ENCODE data around the gene ANGEL2.
"Not testable (repeated sequence)": the region's sequence is repeated elsewhere in the genome, so short reads cannot be mapped to it uniquely, and the experiment has no call there.

ANGEL2 gene, protein sequence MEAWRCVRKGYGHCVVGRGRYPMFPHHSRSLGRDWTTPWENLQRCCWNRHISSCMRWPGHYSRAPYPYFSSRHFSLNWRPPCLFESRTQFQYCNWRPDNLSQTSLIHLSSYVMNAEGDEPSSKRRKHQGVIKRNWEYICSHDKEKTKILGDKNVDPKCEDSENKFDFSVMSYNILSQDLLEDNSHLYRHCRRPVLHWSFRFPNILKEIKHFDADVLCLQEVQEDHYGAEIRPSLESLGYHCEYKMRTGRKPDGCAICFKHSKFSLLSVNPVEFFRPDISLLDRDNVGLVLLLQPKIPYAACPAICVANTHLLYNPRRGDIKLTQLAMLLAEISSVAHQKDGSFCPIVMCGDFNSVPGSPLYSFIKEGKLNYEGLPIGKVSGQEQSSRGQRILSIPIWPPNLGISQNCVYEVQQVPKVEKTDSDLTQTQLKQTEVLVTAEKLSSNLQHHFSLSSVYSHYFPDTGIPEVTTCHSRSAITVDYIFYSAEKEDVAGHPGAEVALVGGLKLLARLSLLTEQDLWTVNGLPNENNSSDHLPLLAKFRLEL

DNA sequence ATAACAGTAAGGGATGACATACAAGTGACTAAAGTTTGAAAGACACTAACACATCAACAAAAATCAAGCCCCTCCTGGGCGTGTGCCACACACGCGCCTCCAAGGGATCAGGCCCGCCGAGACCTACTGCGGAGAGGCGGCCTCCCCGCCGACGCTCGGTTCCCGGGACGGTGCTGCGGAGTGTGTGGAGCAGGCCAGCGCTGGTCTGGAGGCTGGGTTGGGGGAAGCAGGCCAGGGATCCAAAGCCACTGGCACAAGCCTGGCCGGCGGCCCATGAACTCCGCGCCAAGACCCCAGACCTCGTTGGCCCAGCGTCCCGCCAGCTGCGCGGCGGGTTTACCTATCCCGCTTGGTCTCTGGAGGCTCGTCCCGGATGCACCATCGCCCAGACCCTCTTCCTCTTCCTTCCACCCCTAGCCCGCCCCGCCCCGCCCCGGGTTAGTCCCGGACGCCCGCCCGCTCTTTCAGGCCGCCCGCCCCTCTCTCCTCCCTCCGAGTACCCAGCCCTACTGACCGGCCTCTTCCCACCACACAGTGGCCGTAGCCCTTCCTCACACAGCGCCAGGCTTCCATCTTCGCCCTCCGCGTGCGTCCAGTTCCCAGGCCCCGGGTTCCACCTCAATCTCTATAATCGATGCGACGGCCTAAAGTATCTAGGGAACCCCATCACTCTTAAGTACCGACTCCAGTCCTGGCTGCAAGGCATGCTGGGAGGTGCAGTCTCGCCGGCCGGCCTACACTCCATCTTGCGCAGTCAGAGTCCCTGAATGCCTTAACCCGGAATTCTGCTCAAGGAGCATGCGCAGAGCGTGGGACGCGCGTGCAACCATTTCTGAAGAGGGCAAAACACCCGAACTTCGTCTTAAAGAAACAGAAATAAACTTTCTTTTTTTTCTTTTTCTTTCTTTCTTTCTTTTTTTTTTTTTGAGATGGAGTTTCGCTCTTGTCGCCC, at the start of gene ANGEL2:
Gene ANGEL2, minus strand, starts transcription at position 769 of the 952 bp plus-strand sequence. Its CDS starts 196 bp downstream, at position 573.
- DNase-seq, result peak; percentile 92 to 99 (median 96)

DNA sequence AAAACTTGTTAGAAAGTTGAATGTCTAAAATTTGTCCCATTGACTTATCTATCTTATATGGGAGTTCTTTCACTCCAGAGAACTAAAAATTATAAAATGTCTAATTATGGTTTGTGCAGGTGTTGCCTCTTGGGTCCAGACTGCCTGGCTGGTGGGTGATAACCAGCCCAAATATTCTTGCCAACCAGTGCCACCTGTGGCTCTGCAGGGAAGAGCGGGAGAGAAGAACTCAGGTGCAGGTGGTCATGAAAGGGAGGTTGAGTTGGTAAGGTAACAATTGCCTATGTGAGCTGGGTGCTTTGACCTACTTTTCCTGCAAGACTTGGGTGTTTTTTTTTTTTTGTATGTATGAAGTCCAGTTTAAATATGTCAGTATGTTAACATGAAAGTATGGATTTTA, 45.6 kb upstream of the ANGEL2 start:
- DNase-seq, result no peak

DNA sequence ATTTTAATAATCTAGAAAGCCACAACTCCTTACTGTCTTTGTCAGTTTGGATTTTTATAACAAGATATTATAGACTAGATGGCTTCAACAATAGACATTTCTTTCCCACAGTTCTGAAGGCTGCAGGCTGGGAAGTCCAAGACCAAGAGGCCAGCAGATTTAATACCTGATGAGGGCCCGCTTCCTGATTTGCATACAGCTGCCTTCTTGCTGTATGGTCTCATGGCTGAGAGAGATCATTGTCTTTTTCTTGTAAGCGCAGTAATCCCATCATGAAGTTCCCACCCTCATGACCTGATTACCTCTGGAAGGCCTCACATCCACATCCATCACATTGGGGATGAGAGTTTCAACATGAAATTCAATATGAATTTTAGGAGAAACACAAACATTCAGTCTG, 45.2 kb upstream of the ANGEL2 start:
- DNase-seq, result peak in 2 of 3 experiments; percentile 9 to 45

DNA sequence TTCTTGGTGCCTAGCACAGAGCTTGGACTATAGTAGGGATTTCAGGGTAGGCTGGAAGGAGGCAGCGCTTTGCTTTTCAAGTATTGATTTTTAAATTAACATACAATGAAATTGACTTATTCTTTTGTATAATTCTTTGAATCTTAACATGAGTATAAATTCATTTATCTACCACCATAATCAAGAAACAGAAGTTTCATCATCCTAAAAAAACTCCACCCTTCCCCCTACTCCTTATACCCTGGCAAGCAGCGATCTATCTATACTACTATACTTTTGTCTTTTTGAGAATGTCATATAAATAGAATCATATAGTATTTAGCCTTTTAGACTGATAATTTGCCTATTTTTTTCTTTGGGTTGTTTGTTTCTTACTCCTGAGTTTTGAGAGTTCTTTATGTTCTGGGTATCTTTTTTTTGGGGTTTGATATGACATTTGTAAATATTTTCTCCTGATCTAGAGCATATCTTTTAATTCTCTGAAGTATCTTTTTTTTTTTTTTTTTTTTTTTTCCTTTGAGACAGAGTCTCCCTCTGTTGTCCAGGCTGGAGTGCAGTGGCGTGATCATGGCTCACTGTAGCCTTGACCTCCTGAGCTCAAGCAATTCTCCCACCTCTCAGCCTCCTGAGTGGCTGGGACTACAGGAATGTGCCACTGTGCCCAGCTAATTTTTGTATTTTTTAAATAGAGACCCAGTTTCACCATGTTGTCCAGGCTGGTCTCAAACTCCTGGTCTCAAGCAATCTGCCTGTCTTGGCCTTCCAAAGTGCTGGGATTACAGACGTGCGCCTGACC, 41.8 kb upstream of the ANGEL2 start:
- DNase-seq, result no peak

DNA sequence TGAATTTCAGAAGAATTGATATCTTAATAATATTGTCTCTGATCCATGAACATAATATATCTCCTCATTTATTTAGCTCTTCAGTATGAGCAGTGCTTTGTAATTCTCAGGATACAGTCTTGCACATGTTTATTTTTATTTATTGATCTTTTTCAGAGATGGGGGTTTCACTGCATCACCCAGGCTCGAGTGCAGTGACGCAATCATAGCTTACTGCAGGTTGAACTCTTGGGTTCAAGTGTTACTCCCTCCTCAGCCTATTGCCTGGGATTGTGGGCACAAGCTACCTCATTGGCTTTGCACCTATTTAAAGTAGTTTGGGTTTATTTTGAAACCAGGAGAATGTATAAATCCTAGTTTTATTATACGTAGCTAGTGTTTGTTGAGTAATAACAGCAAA, 40.1 kb upstream of the ANGEL2 start:
- DNase-seq, result no peak

DNA sequence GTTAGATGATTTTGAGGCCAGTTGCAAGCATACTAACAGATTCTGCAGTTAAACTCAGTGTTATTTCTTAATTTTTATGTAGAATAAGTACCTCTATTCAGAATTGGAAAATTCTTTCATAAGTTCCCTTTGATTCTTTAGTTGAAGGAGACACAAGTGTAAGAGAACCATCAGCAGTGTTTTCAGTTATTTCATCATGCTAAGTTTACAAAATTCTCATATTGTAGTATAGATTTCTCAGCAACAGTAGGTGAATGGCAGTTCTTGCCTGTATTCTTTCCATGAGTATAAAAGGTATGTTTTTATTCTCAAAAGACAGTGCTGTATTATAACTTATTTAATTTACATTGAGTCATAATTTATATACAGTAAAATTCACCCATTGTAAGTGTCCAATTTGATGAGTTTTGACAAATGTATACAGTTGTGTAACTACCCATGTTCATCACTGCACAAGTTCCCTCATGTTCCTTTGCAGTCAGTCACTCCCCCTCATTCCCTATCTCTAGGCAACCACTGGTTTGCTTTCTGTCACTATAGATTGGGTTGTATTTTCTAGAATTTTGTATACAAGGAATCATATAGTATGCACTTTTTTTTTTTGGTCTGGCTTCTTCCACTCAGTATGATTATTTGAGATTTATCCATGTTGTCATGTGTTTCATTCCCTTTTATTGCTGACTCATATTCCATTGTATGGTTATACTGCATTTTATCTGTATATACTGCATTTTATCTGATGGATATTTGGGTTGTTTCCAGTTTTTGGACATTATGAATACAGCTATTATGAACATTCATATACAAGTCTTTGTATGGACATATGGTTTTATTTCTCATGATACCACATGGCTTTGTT, 39.3 kb upstream of the ANGEL2 start:
- DNase-seq, result no peak

DNA sequence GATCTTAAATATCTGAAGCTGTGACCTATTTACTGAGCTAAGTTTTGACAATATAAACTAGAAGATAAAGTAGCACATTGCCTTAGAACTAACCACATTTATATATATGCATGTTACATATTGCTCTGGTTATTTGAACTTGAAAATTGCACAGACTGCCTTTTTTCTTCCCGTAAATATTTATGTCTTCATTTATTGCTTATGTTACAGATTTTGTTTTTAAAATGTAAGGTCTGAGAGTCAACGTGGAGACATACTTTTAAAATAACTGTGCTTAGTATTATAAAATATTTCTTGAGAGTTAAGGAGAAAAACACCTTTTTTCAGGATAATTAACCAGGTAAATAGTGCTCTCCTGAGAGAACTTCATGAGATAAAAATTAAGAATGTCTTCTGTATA, 38.5 kb upstream of the ANGEL2 start:
- no peak for DNase-seq

DNA sequence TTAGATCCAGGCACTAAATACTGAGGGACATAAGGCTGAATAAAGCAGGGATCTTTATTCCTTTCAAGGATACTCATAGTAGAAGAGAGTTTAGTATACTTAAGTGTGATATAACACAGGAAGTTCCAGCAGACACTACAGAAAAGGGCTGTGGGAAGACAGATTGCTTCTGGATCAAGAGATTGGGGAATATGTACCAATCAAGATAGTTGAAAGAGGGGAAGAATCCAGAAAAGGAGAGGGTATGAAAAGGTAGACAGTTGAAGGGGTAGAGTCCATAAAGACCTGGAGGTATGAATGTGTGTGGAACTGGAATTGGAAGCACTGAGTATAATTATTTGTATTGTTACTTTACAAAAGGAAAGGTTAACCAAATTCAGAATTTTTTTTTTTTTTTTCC, 37.8 kb upstream of the ANGEL2 start:
- DNase-seq, result no peak

DNA sequence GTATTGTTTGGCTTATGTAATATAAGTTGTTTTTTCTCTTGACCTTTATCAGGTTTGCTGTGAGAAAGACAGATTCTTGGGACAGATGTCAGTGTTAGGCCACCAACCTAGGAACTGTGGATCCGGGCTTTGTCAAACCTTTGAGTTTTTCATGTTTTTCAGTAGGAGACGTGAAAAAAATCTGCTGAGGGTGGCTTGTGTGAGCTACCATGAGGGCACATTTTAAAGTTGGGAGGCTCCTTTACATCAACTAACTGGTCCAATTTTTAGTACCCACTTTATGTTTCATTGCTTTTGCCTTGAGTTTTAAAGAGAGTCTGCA, 36.2 kb upstream of the ANGEL2 start:
- DNase-seq, result no peak

DNA sequence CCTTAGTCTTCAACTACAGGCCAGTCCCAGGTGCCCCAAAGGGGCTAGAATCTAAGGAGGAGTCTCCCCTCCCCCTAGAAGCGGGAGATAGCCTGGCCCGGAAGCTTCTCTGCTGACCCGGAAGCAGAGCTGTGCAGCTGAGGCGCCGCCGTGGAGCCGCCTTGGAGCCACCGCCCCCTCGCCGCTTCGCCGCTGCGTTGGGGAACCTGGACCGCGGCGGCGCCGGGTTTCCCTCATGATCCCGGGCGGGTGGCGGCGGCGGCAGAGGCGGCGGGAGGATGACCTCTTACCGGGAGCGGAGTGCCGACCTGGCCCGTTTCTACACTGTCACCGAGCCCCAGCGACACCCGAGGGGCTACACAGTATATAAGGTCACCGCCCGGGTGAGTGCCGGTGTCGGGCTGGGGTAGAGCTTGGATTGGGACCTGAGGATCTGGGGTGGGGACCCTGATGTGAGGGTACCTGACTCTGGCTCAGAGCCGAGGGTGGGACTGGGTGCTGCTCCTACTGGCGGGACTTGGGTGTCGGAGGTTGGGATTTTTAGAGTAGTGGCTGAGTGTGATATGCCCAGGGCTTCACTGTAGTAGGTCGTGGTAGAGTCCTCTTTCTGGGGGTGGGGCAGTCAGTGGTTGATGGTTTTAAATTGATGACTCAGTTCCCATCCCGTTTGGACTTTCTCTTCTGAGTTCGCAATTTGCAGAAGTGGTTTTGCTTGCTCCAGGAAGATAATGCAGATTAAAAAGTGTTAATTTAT, 35.6 kb upstream of the ANGEL2 start, which contains the start of gene RPS6KC1:
Gene RPS6KC1, plus strand, starts transcription at position 115 of the 754 bp plus-strand sequence. Its CDS starts 164 bp downstream, at position 279.
- peak; percentile 62 to 92 (median 89) for DNase-seq

DNA sequence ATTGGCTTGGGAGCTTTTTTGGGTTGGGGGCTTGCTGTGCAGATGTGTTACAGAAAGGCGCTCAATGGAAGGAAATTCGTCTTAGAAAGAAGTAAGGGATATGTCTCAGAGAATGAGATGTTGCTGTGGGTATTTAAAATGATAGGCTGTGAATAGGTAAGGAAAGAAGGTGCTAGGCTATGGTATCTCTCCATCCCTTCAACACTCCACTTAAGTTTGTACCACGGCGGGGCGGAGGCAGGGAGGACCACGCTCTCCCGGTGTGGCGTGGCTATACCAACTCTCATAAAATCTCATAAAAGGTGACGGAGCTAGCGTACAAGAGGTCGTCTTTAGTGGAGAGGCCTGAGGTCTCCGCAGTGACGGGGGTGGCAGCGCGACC, 35.1 kb upstream of the ANGEL2 start:
- no peak for DNase-seq

DNA sequence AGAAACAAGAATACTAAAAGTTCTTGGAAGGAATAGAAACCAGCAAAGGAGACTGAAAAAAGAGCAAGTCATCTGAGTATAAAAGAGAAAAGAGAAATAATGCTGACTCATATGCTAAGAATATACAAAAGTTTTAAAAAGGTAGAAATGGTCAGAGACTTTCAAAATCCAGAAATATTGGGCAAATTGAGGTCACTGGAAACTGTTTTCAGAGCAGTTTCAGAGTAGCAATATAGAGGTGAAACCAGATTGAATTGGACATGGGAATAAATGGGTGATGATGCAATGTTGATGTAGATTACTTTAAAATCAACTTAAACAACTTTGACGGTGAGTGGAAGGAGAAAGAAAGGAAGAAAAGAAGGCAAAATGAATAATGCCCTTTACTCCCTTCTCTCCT, 33.6 kb upstream of the ANGEL2 start:
- DNase-seq, result no peak

DNA sequence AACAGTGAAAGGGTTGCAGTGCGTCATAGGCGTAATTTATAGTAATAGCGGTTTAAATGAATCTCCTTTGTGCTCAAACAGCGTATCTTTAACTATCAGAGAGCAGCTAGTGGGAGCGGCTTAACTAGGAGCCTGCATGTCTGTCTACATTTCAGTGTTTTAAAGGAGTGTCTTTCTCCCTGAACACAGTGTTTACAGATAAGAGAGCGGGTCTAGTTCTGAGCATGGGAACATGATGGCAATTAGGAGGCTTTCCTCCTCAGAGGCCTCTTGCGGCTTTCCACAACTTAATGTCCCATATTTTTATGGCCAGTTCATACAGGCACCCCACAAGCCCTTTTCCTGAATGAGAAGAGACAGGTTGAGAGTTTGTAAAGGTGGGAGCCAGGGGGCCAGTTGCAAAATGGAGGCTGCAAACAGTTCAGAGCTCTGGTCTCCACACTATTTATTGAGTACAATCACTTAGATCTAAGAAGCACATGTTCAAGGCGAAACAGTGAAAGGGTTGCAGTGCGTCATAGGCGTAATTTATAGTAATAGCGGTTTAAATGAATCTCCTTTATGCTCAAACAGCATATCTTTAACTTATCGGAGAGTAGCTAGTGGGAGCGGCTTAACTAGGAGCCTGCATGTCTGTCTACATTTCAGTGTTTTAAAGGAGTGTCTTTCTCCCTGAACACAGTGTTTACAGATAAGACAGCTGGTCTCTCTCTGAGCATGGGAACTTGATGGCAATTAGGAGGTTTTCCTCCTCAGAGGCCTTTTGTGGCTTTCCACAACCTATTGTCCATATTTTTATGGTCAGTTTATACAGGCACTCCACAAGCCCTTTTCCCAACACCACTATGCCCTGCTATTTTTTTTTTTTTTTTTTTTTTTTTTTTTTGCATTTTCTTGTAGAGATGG, 29.9 kb upstream of the ANGEL2 start:
- peak in 2 of 3 experiments; percentile 26 to 74 for DNase-seq

DNA sequence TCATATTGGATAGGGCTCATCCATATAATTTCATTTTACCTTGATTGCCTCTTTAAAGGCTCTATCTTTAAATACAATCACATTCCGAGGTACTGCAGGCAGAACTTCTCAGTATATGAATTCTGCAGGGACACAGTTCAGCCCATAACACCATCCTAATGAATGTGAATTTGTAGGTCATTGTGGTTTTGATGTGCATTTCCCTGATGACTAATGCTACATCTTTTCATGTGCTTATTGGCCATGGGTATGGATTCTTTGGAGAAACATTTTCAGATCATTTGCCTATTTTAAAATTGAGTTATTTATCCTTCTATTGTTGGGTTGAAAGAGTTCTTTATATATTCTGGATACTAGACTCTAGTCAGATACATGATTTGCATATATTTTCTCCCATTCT, 25.8 kb upstream of the ANGEL2 start:
- DNase-seq, result no peak

DNA sequence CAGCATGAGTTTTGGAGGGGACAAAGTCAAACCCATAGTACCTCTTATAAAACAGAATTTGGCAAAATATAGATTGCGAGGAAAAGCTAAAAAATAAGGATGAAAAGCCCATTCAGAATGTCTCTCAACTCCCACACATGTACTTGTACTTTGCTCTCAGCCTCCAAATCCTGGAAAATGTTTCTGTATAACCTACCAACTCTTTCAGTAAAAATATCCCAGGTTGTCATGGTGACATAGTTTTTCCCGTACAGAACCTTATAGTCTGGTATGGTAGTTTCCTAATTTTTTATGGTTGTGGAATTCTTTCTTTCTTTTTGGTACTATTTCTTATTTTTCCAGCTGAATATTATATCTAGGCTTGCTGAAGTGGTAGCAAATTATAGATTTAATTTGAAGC, 19.9 kb upstream of the ANGEL2 start:
- DNase-seq, result no peak

DNA sequence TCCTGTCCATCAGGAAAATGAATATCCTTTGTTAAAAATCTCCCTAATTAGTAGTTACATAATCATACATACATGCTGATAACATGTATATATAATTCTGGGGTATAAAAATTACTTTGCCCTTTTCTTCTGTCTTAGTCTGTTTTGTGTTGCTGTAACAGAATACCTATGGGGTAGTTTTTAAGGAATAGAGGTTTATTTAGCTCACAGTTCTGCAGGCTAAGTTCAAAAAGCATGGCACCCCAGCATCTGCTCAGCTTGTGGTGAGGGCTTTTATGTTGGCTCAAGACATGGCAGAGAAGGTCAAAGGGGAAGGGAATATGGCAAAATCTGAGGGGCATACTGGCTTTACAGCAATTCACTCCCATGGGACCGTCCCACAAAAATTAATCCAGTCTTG, 19.0 kb upstream of the ANGEL2 start:
- no peak for DNase-seq

DNA sequence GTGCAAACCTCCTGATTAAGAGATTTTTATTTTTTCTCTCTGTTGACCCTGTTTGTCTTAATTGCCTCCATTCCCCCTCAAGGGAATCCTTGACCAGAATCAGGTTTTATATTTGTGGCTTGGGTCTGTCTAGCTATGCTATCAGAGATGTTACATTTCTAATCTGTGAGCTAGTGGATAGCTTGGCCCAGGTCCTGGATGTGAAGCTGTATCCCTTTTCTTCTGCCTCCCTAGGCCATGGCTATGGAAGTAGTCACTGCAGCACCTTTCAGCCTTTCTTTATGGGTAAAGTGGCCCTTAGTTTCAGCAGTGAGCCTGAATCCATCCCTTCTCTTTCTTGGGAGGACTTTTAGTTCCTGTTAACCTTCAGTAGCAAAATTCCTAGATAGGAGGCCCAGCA, 17.0 kb upstream of the ANGEL2 start:
- DNase-seq, result no peak

DNA sequence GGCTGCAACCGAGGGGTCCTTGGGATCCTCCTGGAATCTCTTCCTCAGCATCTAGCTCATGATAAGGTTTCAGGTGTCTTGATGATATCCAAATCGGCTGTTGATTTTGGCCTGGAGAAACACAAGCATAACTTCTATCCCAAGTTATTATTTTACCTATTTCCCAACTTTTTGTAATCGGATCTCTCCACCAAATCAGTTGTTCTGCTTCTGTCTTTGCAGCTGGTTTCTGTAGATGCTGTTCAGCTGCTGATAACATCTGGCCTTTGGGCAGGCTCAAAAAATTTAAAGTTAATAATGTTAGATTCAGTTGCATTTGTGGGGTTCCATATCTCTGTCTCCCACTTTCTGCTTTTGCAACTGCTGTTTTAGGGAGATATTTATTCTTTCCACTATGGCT, 11.4 kb upstream of the ANGEL2 start:
- not testable (repeated sequence) for DNase-seq

DNA sequence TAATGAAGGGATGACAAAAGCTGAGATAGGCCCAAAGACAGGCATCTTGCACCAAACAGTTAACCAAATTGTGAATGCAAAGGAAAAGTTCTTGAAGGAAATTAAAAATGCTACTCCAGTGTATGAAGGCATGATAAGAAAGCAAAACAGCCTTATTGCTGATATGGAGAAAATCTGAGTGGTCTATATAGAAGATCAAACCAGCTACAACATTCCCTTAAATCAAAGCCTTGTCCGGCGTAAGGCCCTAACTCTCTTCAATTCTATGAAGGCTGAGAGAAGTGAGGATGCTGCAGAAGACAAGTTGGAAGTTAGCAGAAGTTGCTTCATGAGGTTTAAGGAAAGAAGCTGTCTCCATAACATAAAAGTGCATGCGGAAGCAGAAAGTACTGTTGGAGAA, 4.3 kb upstream of the ANGEL2 start:
- no peak for DNase-seq

DNA sequence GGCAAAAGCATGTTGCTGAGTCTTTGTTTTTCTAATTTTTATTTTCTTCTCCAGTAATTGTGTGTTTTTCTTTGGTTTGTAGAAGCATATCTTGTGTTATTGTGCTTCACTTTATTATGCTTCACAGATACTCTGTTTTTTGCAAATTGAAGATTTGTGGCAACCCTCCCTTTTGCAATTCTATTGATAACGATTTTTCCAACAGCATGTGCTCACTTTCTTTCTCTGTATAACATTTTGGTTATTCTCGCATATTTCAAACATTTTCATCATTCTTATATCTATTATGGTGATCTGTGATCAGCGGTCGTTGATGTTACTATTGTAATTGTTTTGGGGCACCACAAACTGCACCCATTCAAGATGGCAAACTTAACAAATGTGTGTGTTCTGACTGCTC, 3.8 kb upstream of the ANGEL2 start:
- DNase-seq, result no peak
